ENCODE data around the gene B9D1. TPM values are rescaled to one million over a fixed set of nuclear protein-coding genes. Genes with fewer than 3 reads are reported as not detected.

Gene B9D1
- total RNA-seq, 1 donor from 2014 or later: 9.9 TPM

DNA sequence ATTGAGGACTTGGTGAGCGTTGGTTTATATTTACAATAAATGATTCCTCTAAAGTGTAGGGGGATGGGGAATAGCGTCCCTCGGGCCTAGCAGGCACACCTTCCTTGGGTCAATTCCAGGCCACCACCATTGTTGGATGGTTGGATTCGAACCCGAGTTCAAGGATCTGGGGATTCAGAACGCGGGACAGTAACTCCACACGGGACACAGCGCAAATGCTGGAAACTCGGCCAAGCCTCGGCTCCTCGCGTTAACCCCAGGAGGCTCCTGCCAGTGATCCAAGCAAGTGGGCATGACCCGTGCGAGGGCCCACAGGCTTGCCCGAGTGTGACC, 613 bp downstream of the B9D1 start:
- no peaks in the 10 kb centered on the region for H3K36me3 ChIP-seq
- no peaks in the 10 kb centered on the region for H3K9me3 ChIP-seq
- H3K27ac ChIP-seq: peak overlapping the region; percentile 86
- ATAC-seq: no peak
- no peaks in the 10 kb centered on the region for H3K27me3 ChIP-seq
- no peaks in the 10 kb centered on the region for H3K4me1 ChIP-seq
- H3K4me3 ChIP-seq: peak overlapping the region; percentile 84
- DNase-seq: no peak
- TF ChIP-seq CTCF (IDR thresholded peaks at IDR 0.05): no peak
- intact Hi-C loops (cut with DNase I): no loop called here

GRCh38 chr17:19361326-19361725, 1.2 kb downstream of the B9D1 start:
- Histone ChIP-seq H3K4me1 (no peaks in the 10 kb centered on the region), H3K27me3 (no peaks in the 10 kb centered on the region), H3K9me3 (no peaks in the 10 kb centered on the region), H3K4me3 (no peak overlapping the region), H3K27ac (no peak overlapping the region), H3K36me3 (no peaks in the 10 kb centered on the region)
- no peak for TF ChIP-seq CTCF (IDR thresholded peaks at IDR 0.05)
- DNase-seq (no peak), ATAC-seq (no peak)
- intact Hi-C loops (cut with DNase I): no loop called here

GRCh38 chr17:19360772-19361171, 1.8 kb downstream of the B9D1 start:
- intact Hi-C loops (cut with DNase I): no loop called here
- ATAC-seq (no peak), DNase-seq (no peak)
- no peaks in the 10 kb centered on the region for H3K36me3 ChIP-seq
- TF ChIP-seq CTCF (IDR thresholded peaks at IDR 0.05): no peak
- no peaks in the 10 kb centered on the region for H3K27me3 ChIP-seq
- no peak overlapping the region for H3K4me3 ChIP-seq
- H3K27ac ChIP-seq: no peak overlapping the region
- H3K4me1 ChIP-seq: no peaks in the 10 kb centered on the region
- H3K9me3 ChIP-seq: no peaks in the 10 kb centered on the region

DNA sequence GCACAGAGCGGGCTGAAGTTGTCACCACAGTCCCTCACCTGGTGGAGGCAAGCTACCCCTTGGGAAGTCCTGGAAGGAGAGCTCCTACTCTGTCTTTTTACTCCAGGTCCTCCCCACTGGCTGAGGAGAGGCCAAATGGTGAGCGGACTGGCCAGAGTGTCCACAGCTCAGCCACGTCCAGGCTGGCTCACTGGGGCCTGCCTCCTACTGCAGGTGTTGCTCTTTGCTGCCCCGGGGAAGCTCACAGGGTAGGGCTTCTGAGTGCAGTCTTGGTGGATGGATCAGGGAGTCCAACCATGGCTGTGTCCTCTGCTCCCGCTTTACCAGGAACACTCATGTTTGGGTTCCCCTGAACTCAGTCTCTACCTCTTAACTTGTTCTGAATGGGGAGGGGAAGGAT, 2.7 kb downstream of the B9D1 start:
- intact Hi-C loops (cut with DNase I): no loop called here
- Histone ChIP-seq H3K27me3 (no peaks in the 10 kb centered on the region), H3K27ac (no peak overlapping the region), H3K4me1 (no peaks in the 10 kb centered on the region), H3K4me3 (no peak overlapping the region), H3K9me3 (no peaks in the 10 kb centered on the region), H3K36me3 (no peaks in the 10 kb centered on the region)
- DNase-seq (no peak), ATAC-seq (no peak)
- no peak for TF ChIP-seq CTCF (IDR thresholded peaks at IDR 0.05)

DNA sequence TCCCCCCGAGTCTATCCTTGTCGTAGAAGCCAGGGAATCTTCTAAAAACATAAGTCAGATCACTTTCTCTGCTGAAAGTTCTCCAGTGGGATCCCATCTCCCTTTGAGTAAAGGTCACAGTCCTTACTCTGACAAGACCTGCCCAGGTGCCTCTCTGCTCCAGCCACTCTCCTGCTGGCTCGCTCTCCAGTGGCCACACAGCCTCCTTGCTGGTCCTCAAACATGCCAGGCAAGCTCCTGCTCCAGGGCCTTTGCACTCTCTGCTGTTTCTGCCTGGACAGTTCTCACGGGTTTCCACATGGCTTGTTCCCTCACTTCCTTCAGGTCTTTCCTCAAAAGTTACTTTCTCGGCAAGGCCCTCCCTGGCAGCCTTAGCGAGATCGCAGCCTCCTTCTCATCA, 3.4 kb downstream of the B9D1 start:
- intact Hi-C loops (cut with DNase I): no loop called here
- Histone ChIP-seq H3K27me3 (no peaks in the 10 kb centered on the region), H3K4me3 (no peak overlapping the region), H3K27ac (no peak overlapping the region), H3K36me3 (no peaks in the 10 kb centered on the region), H3K4me1 (no peaks in the 10 kb centered on the region), H3K9me3 (no peaks in the 10 kb centered on the region)
- no peak for TF ChIP-seq CTCF (IDR thresholded peaks at IDR 0.05)
- no peak for ATAC-seq
- DNase-seq: no peak

DNA sequence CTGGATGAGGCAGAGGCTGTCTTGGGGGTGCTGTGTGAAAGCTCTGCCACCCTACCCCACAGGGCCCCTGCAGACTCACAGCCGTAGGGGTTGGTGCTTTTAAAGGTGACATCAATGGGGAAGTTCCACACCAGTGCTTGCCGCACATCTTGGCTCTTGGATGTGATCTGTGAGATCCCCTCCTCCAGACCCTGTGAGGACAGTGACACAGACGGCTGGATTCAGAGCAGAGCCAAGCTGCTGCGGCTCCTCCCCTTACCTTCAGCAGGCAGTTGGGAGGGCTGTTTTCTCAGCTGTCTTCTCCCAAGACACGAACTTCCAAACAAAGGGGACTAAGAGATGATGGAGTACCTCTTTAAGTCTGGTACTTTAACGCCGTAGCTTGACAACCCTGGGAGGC, 4.8 kb downstream of the B9D1 start:
- ATAC-seq: no peak
- no peak overlapping the region for H3K27ac ChIP-seq
- intact Hi-C loops (cut with DNase I): no loop called here

More for the DNA sequence above, 4.8 kb downstream of the B9D1 start:
- no peak for DNase-seq
- Histone ChIP-seq H3K4me1 (no peaks in the 10 kb centered on the region), H3K27me3 (no peaks in the 10 kb centered on the region), H3K9me3 (no peaks in the 10 kb centered on the region), H3K4me3 (no peak overlapping the region), H3K36me3 (no peaks in the 10 kb centered on the region)
- no peak for TF ChIP-seq CTCF (IDR thresholded peaks at IDR 0.05)

All from upper lobe of right lung (tissue), 1 donor.